Vagina (tissue), 2 donors: ENCODE results near the gene PTPRE.

Experiments used
- CTCF ChIP-seq, 3 experiments: fragments of 450-650 bp in 2 of 3; fragments of 200-600 bp in 1 of 3; sonication (generic) in 1 of 3; IDR thresholded peaks; one replicate each; pipeline ENCODE4 v1.5.1; 2017 to 2019; ENCODE audit warnings: antibody characterized with exemption in 3 of 3, mild to moderate bottlenecking in 2 of 3, moderate library complexity in 2 of 3
- POLR2A ChIP-seq, 2 donors: fragments of 450-650 bp; IDR thresholded peaks; one replicate each; pipeline ENCODE4 v1.6.1; 2017; ENCODE audit warnings: antibody characterized with exemption in 2 of 2, mild to moderate bottlenecking in 2 of 2, moderate library complexity in 2 of 2
- POLR2AphosphoS5 ChIP-seq, 2 donors: sonication (generic); formaldehyde crosslinking; IDR thresholded peaks; one replicate each; pipeline ENCODE4 v1.9.0; 2017; ENCODE audit warnings: antibody characterized with exemption in 2 of 2, mild to moderate bottlenecking in 2 of 2, low read depth in 1 of 2; ENCODE audit not compliant: insufficient read depth in 1 of 2

- TF ChIP-seq CTCF (IDR thresholded peaks at IDR 0.05) = no peak
- TF ChIP-seq POLR2AphosphoS5 (IDR thresholded peaks at IDR 0.05; ENCODE audit: insufficient read depth in 1 of 2, low read depth in 1 of 2) = no peak
- no peak for TF ChIP-seq POLR2A (IDR thresholded peaks at IDR 0.05)
These were observed 137.3 kb downstream of the PTPRE start for GRCh38 chr10:128044186-128044585.
